ENCODE measurements around the gene TULP4.

TULP4 gene

DNA sequence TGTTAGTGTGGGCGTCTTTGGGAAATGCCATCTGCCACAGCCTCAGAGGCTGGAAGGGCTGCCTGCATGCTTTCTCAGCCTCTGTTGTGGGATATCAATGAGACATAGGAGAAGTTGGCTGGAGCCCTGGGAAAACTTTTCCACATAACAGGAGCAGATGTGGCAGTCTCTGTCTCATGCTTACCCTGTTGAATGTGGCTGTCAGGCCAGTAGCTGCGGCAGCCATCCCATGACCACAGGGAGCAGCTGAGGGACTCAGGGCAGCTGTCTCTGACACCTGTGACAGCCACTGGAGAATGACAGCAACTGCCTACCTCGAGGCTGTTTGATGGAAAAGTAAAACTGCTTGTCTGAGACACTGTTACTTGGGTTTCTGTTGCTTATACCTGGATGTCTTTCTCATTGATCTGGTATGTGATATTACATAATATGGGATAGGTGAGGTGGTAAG is 64.4 kb downstream of the TULP4 start:
- TF ChIP-seq, protein P1, sequence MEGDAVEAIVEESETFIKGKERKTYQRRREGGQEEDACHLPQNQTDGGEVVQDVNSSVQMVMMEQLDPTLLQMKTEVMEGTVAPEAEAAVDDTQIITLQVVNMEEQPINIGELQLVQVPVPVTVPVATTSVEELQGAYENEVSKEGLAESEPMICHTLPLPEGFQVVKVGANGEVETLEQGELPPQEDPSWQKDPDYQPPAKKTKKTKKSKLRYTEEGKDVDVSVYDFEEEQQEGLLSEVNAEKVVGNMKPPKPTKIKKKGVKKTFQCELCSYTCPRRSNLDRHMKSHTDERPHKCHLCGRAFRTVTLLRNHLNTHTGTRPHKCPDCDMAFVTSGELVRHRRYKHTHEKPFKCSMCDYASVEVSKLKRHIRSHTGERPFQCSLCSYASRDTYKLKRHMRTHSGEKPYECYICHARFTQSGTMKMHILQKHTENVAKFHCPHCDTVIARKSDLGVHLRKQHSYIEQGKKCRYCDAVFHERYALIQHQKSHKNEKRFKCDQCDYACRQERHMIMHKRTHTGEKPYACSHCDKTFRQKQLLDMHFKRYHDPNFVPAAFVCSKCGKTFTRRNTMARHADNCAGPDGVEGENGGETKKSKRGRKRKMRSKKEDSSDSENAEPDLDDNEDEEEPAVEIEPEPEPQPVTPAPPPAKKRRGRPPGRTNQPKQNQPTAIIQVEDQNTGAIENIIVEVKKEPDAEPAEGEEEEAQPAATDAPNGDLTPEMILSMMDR (conservative IDR thresholded peaks at IDR 0.05): no peak
- no peak overlapping the region for H3K27ac ChIP-seq

DNA sequence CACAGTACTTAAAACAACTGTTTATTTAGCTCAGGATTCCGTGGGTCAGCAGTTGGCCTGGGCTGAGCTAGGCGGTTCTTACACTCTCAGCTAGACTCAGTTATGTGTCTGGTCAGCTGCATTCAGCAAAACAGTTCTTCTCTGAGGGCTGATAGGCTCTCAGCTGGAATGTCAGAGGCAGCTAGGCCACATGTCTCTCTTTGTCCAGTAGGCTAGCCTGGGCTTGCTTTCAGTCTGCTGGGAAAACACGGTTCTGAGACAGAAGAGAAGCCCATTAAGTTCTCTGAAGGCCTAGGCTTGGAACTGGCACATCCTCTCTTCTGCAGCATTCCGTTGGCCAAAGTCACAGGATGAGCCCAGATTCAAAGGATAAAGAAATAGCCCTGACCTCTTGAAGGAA is 65.6 kb downstream of the TULP4 start:
- TF ChIP-seq, protein P1 (conservative IDR thresholded peaks at IDR 0.05): no peak
- H3K27ac ChIP-seq: no peak overlapping the region

DNA sequence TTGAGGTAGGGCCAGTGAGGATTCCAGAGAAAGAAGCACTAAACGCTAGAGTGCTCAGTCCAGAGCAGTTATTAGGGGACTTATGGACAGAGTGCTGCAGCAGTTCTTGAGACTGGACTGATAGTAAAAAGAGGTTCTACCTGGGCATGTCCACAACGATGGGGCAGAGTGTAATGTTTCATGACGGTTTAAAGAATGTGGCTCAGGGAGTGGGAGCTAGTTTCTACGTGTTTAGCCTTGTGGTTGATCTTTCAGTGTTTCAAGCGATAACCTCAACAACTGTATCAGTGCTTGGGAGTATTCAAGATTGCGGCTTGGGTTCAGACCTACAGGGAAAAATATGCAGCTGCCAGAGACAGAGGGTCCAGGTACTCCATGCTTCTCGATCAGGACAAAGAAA is 67.1 kb downstream of the TULP4 start:
- TF ChIP-seq, protein P1 (conservative IDR thresholded peaks at IDR 0.05): no peak
- no peak overlapping the region for H3K27ac ChIP-seq

DNA sequence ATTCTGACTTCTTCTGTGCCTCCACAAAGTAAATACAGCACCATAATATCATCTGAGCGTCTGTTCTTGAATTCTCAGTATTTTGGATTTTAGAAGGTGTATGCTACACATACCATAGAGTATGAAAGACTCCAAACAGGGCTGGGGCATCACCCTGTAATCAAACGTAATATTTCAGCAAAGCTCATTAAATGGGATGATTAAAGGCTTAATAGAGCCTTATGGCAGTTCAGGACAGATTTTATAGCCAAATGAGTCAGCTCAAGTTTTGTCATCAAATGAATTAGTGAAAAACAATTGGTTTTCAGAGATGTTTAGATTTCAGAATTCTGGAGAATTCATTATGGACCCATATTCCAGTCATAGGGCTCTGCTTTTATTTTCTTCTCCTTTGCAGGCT is 68.9 kb downstream of the TULP4 start:
- TF ChIP-seq, protein P1 (conservative IDR thresholded peaks at IDR 0.05): no peak
- H3K27ac ChIP-seq: no peak overlapping the region

DNA sequence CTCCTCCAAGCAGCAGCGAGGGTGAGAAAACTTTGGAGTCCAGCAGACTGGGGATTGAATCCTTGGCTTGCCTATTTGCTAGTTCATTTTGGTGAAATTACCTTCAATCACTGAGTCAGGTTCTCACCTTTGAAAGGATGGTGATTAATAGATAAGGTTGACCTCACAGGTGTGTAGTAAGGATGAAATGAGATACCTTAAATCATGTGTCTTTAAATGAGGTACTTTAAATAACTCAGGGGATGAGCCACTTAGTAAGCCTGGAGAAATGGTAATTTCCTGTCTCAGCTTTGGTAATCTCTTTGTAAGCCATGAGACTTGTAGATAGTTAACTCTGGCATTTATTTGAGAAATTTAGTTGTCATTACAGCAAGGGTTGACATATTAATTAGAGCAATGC is 70.2 kb downstream of the TULP4 start:
- no peak overlapping the region for H3K27ac ChIP-seq
- TF ChIP-seq, protein P1 (conservative IDR thresholded peaks at IDR 0.05): no peak

DNA sequence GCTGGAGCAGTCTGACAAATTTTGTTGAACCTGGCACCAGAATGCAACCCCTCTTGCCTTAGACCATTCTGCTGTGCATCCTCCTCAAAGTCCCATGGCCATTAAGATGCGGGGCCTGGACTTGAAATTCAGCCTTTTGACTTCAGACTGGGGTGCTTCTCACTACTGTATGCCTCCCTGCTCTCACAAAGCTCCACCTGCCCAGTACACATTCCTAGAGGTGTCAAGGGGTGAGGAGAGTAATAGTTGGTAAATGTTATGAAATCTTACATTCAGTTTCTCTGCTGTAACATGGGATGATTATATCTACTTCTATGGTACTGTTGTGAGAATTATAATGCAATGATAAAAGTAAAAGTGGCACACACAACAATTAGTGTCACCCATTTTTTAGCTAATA is 70.8 kb downstream of the TULP4 start:
- H3K27ac ChIP-seq: peak overlapping the region; percentile 57
- TF ChIP-seq, protein P1 (conservative IDR thresholded peaks at IDR 0.05): no peak

DNA sequence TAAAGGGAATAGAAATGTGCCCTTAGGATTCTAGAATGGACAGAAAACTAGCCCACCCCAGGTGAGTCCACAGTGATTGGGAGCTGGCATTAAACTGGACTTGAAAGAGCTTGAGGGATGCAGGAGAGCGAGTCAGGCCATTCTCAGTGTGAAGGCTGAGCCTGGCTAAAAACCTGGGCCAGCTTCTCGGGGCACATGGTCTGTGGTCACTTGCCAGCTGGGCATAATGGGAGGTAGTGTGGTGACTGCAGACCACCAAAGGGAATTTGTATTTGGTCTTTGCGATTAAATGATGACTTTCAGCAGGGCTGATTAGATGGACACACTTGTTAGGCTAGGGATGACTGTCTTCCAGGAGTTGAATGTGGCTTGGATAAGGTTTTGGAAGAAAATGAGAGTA is 71.3 kb downstream of the TULP4 start:
- peak overlapping the region; percentile 57 for H3K27ac ChIP-seq
- TF ChIP-seq, protein P1 (conservative IDR thresholded peaks at IDR 0.05): no peak
